Heart left ventricle (tissue), 16 donors: ENCODE measurements around the gene INTS13. TPM values are rescaled to one million over a fixed set of nuclear protein-coding genes. Genes with fewer than 3 reads are reported as not detected.
A peak's percentile ranks its signal among the peaks of the same experiment; 100 is the strongest.

Experiments
- ATAC-seq, 4 donors: fragments of 200-7000 bp; cut with Tn5 transposase; one replicate each; pipeline ENCODE4 v1.9.1; 2020 to 2022; ENCODE audit warnings: moderate library complexity in 4 of 4, mild to moderate bottlenecking in 3 of 4, moderate number of reproducible peaks in 1 of 4
- DNase-seq, 5 donors: peaks; one replicate each; pipeline ENCODE4 v3.0.0-alpha.2; 2020
- H3K27ac ChIP-seq, 12 donors: fragments of 200-600 bp; sonication (generic) in 4 of 12; one replicate each; pipeline versions ENCODE4 v1.5.0 to v1.8.0; 2016 to 2022; ENCODE audit warnings: mild to moderate bottlenecking in 2 of 12
- H3K27me3 ChIP-seq, 9 donors: fragments of 200-600 bp; sonication (generic) in 2 of 9; one replicate each; pipeline versions ENCODE4 v1.5.1 to v1.8.0; 2016 to 2022; ENCODE audit warnings: mild to moderate bottlenecking in 3 of 9
- H3K36me3 ChIP-seq, 9 donors: fragments of 200-600 bp; sonication (generic) in 2 of 9; one replicate each; pipeline versions ENCODE4 v1.5.0 to v1.8.0; 2018 to 2022; ENCODE audit warnings: mild to moderate bottlenecking in 2 of 9
- H3K4me1 ChIP-seq, 12 donors: fragments of 200-600 bp; sonication (generic) in 4 of 12; one replicate each; pipeline versions ENCODE4 v1.5.0 to v1.8.0; 2016 to 2022; ENCODE audit warnings: mild to moderate bottlenecking in 3 of 12
- H3K4me3 ChIP-seq, 12 donors: fragments of 200-600 bp; sonication (generic) in 4 of 12; one replicate each; pipeline versions ENCODE4 v1.5.0 to v1.8.0; 2017 to 2022; ENCODE audit warnings: mild to moderate bottlenecking in 9 of 12, moderate library complexity in 4 of 12
- H3K9me3 ChIP-seq, 12 donors: fragments of 200-600 bp; sonication (generic) in 4 of 12; one replicate each; pipeline versions ENCODE4 v1.5.0 to v1.8.0; 2016 to 2022; ENCODE audit warnings: mild to moderate bottlenecking in 1 of 12
- CTCF ChIP-seq, 12 donors: fragments of 200-600 bp; sonication (generic) in 4 of 12; IDR thresholded peaks; one replicate each; pipeline versions ENCODE4 v1.5.0 to v1.8.0; 2018 to 2022; ENCODE audit warnings: antibody characterized with exemption in 12 of 12, mild to moderate bottlenecking in 5 of 12
- POLR2A ChIP-seq, 2 donors: fragments of 450-650 bp; IDR thresholded peaks; one replicate each; pipeline ENCODE4 v1.6.1; 2017; ENCODE audit warnings: antibody characterized with exemption in 2 of 2, mild to moderate bottlenecking in 2 of 2, moderate library complexity in 2 of 2
- WGBS, 4 donors: extraction: QIAGEN DNeasy Blood & Tissue Kit in 2 of 4; methylation state at CpG; one replicate each; pipeline versions ENCODE4 v1.1.5 to v1.1.7; 2013 to 2018; 5-methylcytosine and 5-hydroxymethylcytosine counted together
- intact Hi-C, 10 donors: fragments of 100-400 bp; cut with DNase I; formaldehyde crosslinking; loops; one replicate each; pipeline versions ENCODE4 v1.11.1 to v1.14.2; 2022
- polyA plus RNA-seq, 2 donors: library from polyadenylated mRNA; stranded (reverse); fragments of 200-250 nt; gene quantifications; one replicate each; pipeline ENCODE4 v1.2.3, GENCODE V29; 2013
- total RNA-seq, 9 donors: library from RNA; depleted of rRNA in 2 of 9; stranded (reverse); fragments of >200 nt in 2 of 9; fragmentation: NEBNext Ultra II Directional in 3 of 9; extraction: Animal tissue kit (Norgen Biotek cat#: 25700) in 3 of 9; gene quantifications; one replicate each; pipeline versions ENCODE4 v1.1.0 to v1.2.4, GENCODE V29; 2016 to 2023
- donor health status: ischemic (EF 13 %, LVEDD 7.1; RV severe dilation, severe dysfunction).
- donor health status: healthy with polysubstance abuse.
- donor health status: DM: no; HTN: yes; CAD: no.
- donor health status: DM: no; HTN: no; CAD: no.
- donor health status: ischemic (EF 25% LVEDD 6.9; RV normal size, moderate dysfunction).
- donor health status: ischemic (EF 25% LVEDD 5.7; RV mildly dilated, moderate dysfunction).
- donor health status: healthy.
- donor health status: DM: yes; HTN: yes; CAD: no.
- donor health status: ischemic (EF 35%, LVEDD 5.7; RV mildly dilated, moderate dysfunction).
- donor health status: nonischemic (EF 11% LVEDD 7.7; RV severe dilation, severe dysfunction).
- donor health status: DM: yes; HTN: yes; CAD: no.
- donor health status: PGD.
- donor health status: ischemic (EF 29% LVEDD 5.4; RV normal size, mild dysfunction).
- donor health status: nonischemic (EF 23%, LVEDD 6.1; RV moderate dilation, normal function).

Gene INTS13
- total and polyA plus RNA-seq, 11 donors = 14.1 to 24.8 (median 19.2) TPM

GRCh38 chr12:26978801-26979200 lies 41.0 kb upstream of the INTS13 start:
- Histone ChIP-seq H3K4me3 (no peak overlapping the region), H3K9me3 (no peaks in the 10 kb centered on the region), H3K27me3 (no peaks in the 10 kb centered on the region), H3K36me3 (peaks cover 0 to 94% (median 65%) of the 10 kb centered on the region in 9 donors), H3K27ac (no peak overlapping the region), H3K4me1 (peaks cover 0 to 10% (median 1%) of the 10 kb centered on the region in 12 donors)
- no peak for ATAC-seq
- DNase-seq = no peak
- intact Hi-C loops = no loop called here
- TF ChIP-seq CTCF (IDR thresholded peaks at IDR 0.05) (no peak), POLR2A (IDR thresholded peaks at IDR 0.05) (no peak)
- WGBS, 4 donors = 70 to 81% (median 74%) methylated on average over 1 of the region's 1 CpG

GRCh38 chr12:26976687-26977086 lies 38.9 kb upstream of the INTS13 start:
- H3K27me3 ChIP-seq = no peaks in the 10 kb centered on the region
- DNase-seq = no peak
- H3K36me3 ChIP-seq = peaks cover 0 to 93% (median 56%) of the 10 kb centered on the region in 9 donors
- intact Hi-C loops = no loop called here
- TF ChIP-seq POLR2A (IDR thresholded peaks at IDR 0.05) = no peak
- no peak for TF ChIP-seq CTCF (IDR thresholded peaks at IDR 0.05)
- peak overlapping the region in 1 of 12 donors; percentile 3 for H3K27ac ChIP-seq
- 83 to 95% (median 93%) methylated on average over 2 of the region's 2 CpGs for WGBS, 4 donors
- H3K4me3 ChIP-seq = no peak overlapping the region
- H3K9me3 ChIP-seq = no peaks in the 10 kb centered on the region
- ATAC-seq = peak in 1 of 4 donors; percentile 46
- H3K4me1 ChIP-seq = peaks cover 0 to 10% (median 1%) of the 10 kb centered on the region in 12 donors

- Histone ChIP-seq H3K27me3 (no peaks in the 10 kb centered on the region), H3K9me3 (no peaks in the 10 kb centered on the region), H3K36me3 (peaks cover 0 to 97% (median 62%) of the 10 kb centered on the region in 9 donors), H3K4me1 (peaks cover 0 to 10% (median 0%) of the 10 kb centered on the region in 12 donors), H3K4me3 (no peak overlapping the region), H3K27ac (no peak overlapping the region)
- 86 to 93% (median 88%) methylated on average over 2 of the region's 2 CpGs for WGBS, 4 donors
- ATAC-seq = no peak
- no peak for TF ChIP-seq POLR2A (IDR thresholded peaks at IDR 0.05)
- TF ChIP-seq CTCF (IDR thresholded peaks at IDR 0.05) = no peak
- intact Hi-C loops = no loop called here
- DNase-seq = no peak
These were observed 34.2 kb upstream of the INTS13 start for GRCh38 chr12:26971963-26972362.

GRCh38 chr12:26970136-26970535 lies 32.4 kb upstream of the INTS13 start:
- TF ChIP-seq POLR2A (IDR thresholded peaks at IDR 0.05) (no peak), CTCF (IDR thresholded peaks at IDR 0.05) (no peak)
- H3K36me3 ChIP-seq = peaks cover 0 to 98% (median 71%) of the 10 kb centered on the region in 9 donors
- H3K4me3 ChIP-seq = no peak overlapping the region
- WGBS, 4 donors = 94 to 100% (median 96%) methylated on average over 2 of the region's 2 CpGs
- intact Hi-C loops = no loop called here
- H3K9me3 ChIP-seq = no peaks in the 10 kb centered on the region
- H3K4me1 ChIP-seq = no peaks in the 10 kb centered on the region
- H3K27me3 ChIP-seq = no peaks in the 10 kb centered on the region
- H3K27ac ChIP-seq = no peak overlapping the region
- DNase-seq (no peak), ATAC-seq (no peak)
